Effector memory CD4-positive, alpha-beta T cell (primary cell): ENCODE results near the gene DLX1.

Experiments
- DNase-seq, 3 donors: peaks; one replicate each; pipeline ENCODE4 v3.0.0-alpha.2; 2020
- H3K27ac ChIP-seq: 2 replicates; pipeline ENCODE4 v1.7.0; 2013; ENCODE audit warnings: mild to moderate bottlenecking, low read length, moderate library complexity; ENCODE audit not compliant: insufficient read depth, poor library complexity, severe bottlenecking
- H3K27me3 ChIP-seq: replicated peaks from 2 replicates; pipeline ENCODE4 v1.7.0; 2013; ENCODE audit warnings: mild to moderate bottlenecking, low read length; ENCODE audit not compliant: insufficient read depth, control insufficient read depth, poor library complexity, severe bottlenecking
- H3K36me3 ChIP-seq: 2 replicates; pipeline ENCODE4 v1.7.0; 2013; ENCODE audit warnings: mild to moderate bottlenecking, low read length, moderate library complexity; ENCODE audit not compliant: control insufficient read depth, insufficient read depth
- H3K4me1 ChIP-seq: 2 replicates; pipeline ENCODE4 v1.7.0; 2013; ENCODE audit warnings: low read length, mild to moderate bottlenecking; ENCODE audit not compliant: control insufficient read depth, insufficient read depth, poor library complexity, severe bottlenecking
- H3K4me3 ChIP-seq: 2 replicates; pipeline ENCODE4 v1.7.0; 2013; ENCODE audit warnings: low read length, low read depth, mild to moderate bottlenecking; ENCODE audit not compliant: insufficient read depth, poor library complexity, severe bottlenecking
- H3K9me3 ChIP-seq: 2 replicates; pipeline ENCODE4 v1.7.0; 2013; ENCODE audit warnings: mild to moderate bottlenecking, low read length, moderate library complexity; ENCODE audit not compliant: control insufficient read depth

The DLX1 gene

DNA sequence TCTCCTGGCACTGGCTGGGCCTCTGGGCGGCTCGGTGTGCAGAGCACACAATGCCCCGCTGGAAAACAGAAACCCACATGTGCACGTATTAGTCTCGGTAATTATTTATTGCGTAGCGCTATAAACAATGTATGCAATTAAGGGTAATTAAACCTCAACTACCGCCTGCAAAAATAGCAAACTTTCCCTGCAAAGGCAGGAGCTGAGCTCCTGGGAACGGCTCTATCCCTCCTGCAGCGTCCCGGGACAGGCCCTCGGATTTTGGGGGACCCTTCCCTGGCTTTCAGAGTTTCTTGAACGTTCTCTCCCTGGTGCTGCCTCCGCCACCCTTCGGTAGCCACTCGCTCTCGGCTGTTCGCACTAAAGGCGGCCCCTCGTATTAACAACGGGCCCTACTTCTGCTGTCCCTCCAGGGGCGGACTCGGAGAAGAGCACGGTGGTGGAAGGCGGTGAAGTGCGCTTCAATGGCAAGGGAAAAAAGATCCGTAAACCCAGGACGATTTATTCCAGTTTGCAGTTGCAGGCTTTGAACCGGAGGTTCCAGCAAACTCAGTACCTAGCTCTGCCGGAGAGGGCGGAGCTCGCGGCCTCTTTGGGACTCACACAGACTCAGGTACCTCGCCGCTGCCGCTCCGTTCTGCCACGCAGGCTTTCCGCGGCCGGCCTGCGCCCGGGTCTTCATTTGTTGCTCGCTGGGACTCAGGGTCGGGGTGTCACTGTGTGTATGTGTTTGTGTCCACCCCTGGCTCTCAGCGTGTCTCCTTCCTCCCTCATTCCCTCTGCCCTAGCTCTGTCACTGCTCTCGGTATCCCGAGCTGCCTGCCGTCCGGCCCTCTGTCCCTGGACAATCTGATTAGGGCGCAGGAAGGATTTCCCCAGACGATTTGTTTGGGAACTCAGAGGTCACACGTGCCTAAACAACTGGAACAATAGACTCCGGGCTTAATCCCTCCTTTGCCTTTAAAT is 1.2 kb downstream of the DLX1 start:
- DNase-seq, result peak; percentile 34 to 54 (median 38)
- Histone ChIP-seq H3K4me1 (peaks cover 47% of the 10 kb centered on the region), H3K4me3 (no peak overlapping the region), H3K27me3 (peaks cover 99% of the 10 kb centered on the region), H3K27ac (no peak overlapping the region), H3K36me3 (no peaks in the 10 kb centered on the region), H3K9me3 (no peaks in the 10 kb centered on the region)

GRCh38 chr2:172087207-172087779 is 2.0 kb downstream of the DLX1 start:
- H3K27me3 ChIP-seq, result peaks cover 99% of the 10 kb centered on the region
- H3K4me3 ChIP-seq, result no peak overlapping the region
- no peak overlapping the region for H3K27ac ChIP-seq
- no peaks in the 10 kb centered on the region for H3K36me3 ChIP-seq
- peaks cover 47% of the 10 kb centered on the region for H3K4me1 ChIP-seq
- DNase-seq, result no peak
- H3K9me3 ChIP-seq, result no peaks in the 10 kb centered on the region

- Histone ChIP-seq H3K27me3 (peaks cover 99% of the 10 kb centered on the region), H3K4me3 (no peak overlapping the region), H3K9me3 (no peaks in the 10 kb centered on the region), H3K36me3 (no peaks in the 10 kb centered on the region), H3K27ac (no peak overlapping the region), H3K4me1 (peaks cover 46% of the 10 kb centered on the region)
- DNase-seq, result no peak
Measured at GRCh38 chr2:172087780-172088244, 2.5 kb downstream of the DLX1 start.

- H3K4me1 ChIP-seq, result peaks cover 40% of the 10 kb centered on the region
- no peak overlapping the region for H3K4me3 ChIP-seq
- DNase-seq, result no peak
- no peaks in the 10 kb centered on the region for H3K9me3 ChIP-seq
- peaks cover 99% of the 10 kb centered on the region for H3K27me3 ChIP-seq
- H3K27ac ChIP-seq, result no peak overlapping the region
- no peaks in the 10 kb centered on the region for H3K36me3 ChIP-seq
Measured at GRCh38 chr2:172088245-172089004, 3.1 kb downstream of the DLX1 start.

- Histone ChIP-seq H3K4me3 (no peak overlapping the region), H3K9me3 (no peaks in the 10 kb centered on the region), H3K27ac (no peak overlapping the region), H3K4me1 (peaks cover 38% of the 10 kb centered on the region), H3K36me3 (no peaks in the 10 kb centered on the region), H3K27me3 (peaks cover 99% of the 10 kb centered on the region)
- no peak for DNase-seq
Measured at GRCh38 chr2:172089005-172089504, 3.7 kb downstream of the DLX1 start.

DNA sequence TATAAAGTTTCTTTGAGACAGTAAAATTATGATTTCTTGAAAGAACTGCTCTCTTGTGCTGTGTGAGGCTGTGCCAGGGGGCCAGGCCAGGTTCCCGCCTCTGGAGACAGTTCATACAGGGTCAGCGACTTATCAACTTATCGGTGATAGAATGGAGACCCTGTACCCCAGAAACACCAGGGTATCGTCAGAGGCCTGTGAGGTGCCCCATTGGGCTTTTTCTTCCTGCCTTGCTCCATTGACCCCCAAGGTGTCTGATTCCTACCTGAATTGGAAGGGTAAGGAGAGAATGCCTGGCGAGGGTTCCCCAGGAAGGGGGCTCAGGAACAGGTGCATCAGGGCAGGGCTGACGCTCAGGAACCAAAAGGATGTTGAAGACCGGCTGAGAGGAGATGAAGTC is 4.3 kb downstream of the DLX1 start:
- no peaks in the 10 kb centered on the region for H3K36me3 ChIP-seq
- H3K4me3 ChIP-seq, result no peak overlapping the region
- H3K27me3 ChIP-seq, result peaks cover 99% of the 10 kb centered on the region
- no peak overlapping the region for H3K27ac ChIP-seq
- DNase-seq, result no peak
- peaks cover 38% of the 10 kb centered on the region for H3K4me1 ChIP-seq
- H3K9me3 ChIP-seq, result no peaks in the 10 kb centered on the region

- no peak for DNase-seq
- Histone ChIP-seq H3K9me3 (no peaks in the 10 kb centered on the region), H3K4me1 (peaks cover 38% of the 10 kb centered on the region), H3K36me3 (no peaks in the 10 kb centered on the region), H3K27me3 (peaks cover 99% of the 10 kb centered on the region), H3K4me3 (no peak overlapping the region), H3K27ac (no peak overlapping the region)
Measured at GRCh38 chr2:172090044-172090961, 5.0 kb downstream of the DLX1 start.

- Histone ChIP-seq H3K4me1 (peaks cover 39% of the 10 kb centered on the region), H3K36me3 (no peaks in the 10 kb centered on the region), H3K27ac (no peak overlapping the region), H3K27me3 (peaks cover 99% of the 10 kb centered on the region), H3K4me3 (no peak overlapping the region), H3K9me3 (no peaks in the 10 kb centered on the region)
- DNase-seq, result no peak
Measured at GRCh38 chr2:172091000-172091641, 5.8 kb downstream of the DLX1 start.
